ENCODE results near the gene NTN5.

The NTN5 gene

DNA sequence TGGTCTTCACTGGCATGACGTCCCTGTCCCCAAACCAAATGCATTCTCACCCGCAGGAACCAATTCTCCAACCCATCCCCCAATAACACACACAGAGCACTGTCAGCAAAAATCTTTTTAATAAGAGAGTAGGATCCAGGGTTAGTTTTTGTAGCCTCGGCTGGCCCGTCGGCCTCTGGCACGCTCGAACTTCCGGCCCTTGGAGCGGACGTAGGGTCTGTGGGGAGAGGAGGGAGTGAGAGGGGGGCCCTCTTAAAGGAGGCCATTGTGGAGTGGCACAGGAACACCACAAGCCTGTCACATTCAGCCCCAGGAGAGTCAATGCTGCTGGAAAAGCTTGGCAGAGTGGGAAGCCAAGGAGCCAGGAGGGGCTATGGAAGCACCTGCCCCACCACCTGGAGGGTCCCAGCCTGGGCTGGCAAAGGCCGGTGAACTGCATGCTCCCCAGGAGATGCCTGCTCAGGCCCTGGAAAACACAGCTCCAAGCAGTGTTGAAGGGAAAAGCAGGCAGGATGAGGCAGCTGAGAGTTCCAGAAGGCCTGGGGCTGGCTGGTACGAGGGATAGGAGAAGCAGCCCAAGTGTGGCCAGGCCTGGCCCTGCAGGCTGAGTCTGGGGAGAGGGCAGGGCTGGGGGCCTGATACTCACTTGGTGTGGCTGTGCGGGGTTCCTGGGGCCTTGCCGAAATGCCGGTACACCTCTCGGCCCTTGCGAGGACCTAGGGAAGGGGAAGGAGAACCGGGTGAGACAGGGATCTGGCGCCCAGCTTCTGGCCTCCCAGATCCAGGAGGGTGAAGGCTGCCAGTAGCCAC is 57.4 kb downstream of the NTN5 start:
- Histone ChIP-seq H3K4me3 (ENCODE audit: low read depth, low read length) (no peak overlapping the region), H3K27me3 (replicated peaks) (no peaks in the 10 kb centered on the region), H3K36me3 (replicated peaks) (peaks cover 32% of the 10 kb centered on the region), H3K27ac (no peak overlapping the region)
- in situ Hi-C loops (cut with HindIII; ENCODE audit: low pct_ligation_motif_present, low sequenced_read_pairs), result no loop called here
- DNase-seq, result no peak
- no peak for TF ChIP-seq CTCF (IDR thresholded peaks at IDR 0.05; ENCODE audit: low read depth, low read length, missing control alignments)

DNA sequence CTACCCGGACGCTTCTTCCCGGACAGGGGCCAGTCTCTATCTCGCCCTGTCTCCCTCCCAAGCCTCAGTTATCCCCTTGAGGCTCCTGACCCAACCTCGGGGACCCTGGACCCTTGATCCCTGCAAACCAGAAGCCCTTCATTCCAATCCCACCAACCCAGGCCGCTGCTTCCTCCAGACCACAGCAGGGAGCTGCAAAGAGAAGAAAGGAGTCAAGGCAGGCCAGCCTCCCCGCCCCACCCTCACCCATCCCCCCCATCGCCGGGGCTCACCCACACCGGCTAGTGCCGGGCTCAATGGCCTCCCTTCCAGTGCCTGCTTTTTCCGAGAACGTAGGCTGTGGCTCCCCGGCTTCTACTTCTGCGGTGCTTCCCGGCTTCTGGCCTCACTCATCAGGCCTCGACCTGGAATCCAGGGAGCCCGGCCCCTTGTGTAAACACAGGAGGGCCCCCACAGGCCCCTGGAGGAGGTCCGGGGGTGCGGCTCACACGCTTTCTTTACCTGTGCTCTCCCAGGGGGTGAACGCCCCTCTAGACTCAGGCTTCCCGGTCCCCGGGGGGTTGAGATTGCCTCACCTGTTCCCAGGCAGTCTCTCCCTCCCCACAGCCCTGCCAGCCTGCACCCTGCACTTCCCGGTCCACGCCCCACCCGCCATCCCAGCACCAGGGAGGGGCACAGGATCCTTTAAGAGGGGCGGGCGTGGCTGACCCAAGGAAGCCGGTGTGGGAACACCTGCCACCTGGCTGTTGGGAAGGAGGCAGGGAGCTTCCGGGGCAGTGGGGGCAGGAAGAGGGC is 58.2 kb downstream of the NTN5 start, which contains the start of gene FAM83E:
Gene FAM83E, minus strand, starts transcription at position 641 of the 795 bp plus-strand sequence. CDS start 1,704 bp downstream, outside the sequence.
- no peak for TF ChIP-seq CTCF (IDR thresholded peaks at IDR 0.05; ENCODE audit: low read depth, low read length, missing control alignments)
- DNase-seq, result no peak
- Histone ChIP-seq H3K36me3 (replicated peaks) (peaks cover 32% of the 10 kb centered on the region), H3K27ac (no peak within 1 kb of the TSS), H3K4me3 (ENCODE audit: low read depth, low read length) (no peak within 1 kb of the TSS), H3K27me3 (replicated peaks) (no peaks in the 10 kb centered on the region)
- in situ Hi-C loops (cut with HindIII; ENCODE audit: low pct_ligation_motif_present, low sequenced_read_pairs), result no loop called here

GRCh38 chr19:48613852-48614435 is 58.9 kb downstream of the NTN5 start:
- no peak for TF ChIP-seq CTCF (IDR thresholded peaks at IDR 0.05; ENCODE audit: low read depth, low read length, missing control alignments)
- DNase-seq, result no peak
- no peak overlapping the region for H3K4me3 ChIP-seq (ENCODE audit: low read depth, low read length)
- no peaks in the 10 kb centered on the region for H3K27me3 ChIP-seq (replicated peaks)
- in situ Hi-C loops (cut with HindIII; ENCODE audit: low pct_ligation_motif_present, low sequenced_read_pairs), result no loop called here
- no peak overlapping the region for H3K27ac ChIP-seq
- peaks cover 32% of the 10 kb centered on the region for H3K36me3 ChIP-seq (replicated peaks)

- DNase-seq, result no peak
- H3K27me3 ChIP-seq (replicated peaks), result no peaks in the 10 kb centered on the region
- no peak for TF ChIP-seq CTCF (IDR thresholded peaks at IDR 0.05; ENCODE audit: low read depth, low read length, missing control alignments)
Measured at GRCh38 chr19:48613024-48613851, 59.6 kb downstream of the NTN5 start.

GRCh38 chr19:48611872-48612271 is 60.9 kb downstream of the NTN5 start:
- H3K27ac ChIP-seq, result no peak overlapping the region
- DNase-seq, result no peak
- TF ChIP-seq CTCF (IDR thresholded peaks at IDR 0.05; ENCODE audit: low read depth, low read length, missing control alignments), result no peak
- H3K4me3 ChIP-seq (ENCODE audit: low read depth, low read length), result no peak overlapping the region
- H3K27me3 ChIP-seq (replicated peaks), result no peaks in the 10 kb centered on the region
- in situ Hi-C loops (cut with HindIII; ENCODE audit: low pct_ligation_motif_present, low sequenced_read_pairs), result no loop called here
- peaks cover 23% of the 10 kb centered on the region for H3K36me3 ChIP-seq (replicated peaks)

More at GRCh38 chr19:48613024-48613851, 59.6 kb downstream of the NTN5 start:
- no peak overlapping the region for H3K27ac ChIP-seq
- in situ Hi-C loops (cut with HindIII; ENCODE audit: low pct_ligation_motif_present, low sequenced_read_pairs), result no loop called here
- H3K36me3 ChIP-seq (replicated peaks), result peaks cover 32% of the 10 kb centered on the region
- no peak overlapping the region for H3K4me3 ChIP-seq (ENCODE audit: low read depth, low read length)
